Measurements from ENCODE around the gene OGFR.

DNA sequence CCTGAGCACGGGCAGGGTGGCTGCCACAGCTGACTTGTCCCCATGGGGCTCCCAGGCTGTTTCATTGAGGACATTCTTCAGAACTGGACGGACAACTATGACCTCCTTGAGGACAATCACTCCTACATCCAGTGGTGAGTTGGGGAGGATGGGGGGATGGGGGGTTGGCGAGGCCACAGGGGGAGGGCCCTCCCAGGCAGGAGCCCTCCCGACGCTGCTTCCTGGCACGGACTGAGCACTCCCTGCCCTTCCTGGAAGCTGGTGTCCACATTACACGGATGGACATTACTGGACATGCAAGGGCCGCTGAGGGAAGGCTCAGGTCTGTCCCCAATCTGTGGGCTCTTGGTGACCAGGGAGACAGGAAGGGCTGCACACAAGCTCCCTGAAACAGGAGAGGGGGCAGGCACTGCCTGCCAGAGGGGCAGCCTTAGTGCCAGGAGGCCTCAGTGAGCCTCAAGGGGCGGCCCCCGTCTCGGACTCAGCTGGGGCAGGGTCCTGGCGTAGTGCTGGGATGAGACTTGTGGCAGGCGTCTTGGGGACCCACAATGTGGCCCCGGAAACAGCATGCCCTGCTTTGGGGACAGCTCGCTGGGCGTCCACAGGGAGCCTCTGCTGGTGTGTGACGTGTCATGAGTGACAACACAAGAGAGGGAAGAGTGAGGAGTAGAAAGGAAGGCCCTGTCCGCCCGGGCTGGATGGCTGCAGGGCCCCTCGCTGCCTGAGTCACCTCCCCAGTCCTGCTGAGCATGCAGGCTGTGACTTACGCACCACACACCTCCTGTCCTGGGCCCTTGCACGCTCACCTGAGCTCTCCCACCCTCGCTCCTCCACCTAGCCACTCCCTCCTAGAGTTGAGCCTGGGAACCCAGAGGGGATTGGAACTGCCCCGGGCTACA, 5.1 kb downstream of the OGFR start:
- TF ChIP-seq, protein P1, sequence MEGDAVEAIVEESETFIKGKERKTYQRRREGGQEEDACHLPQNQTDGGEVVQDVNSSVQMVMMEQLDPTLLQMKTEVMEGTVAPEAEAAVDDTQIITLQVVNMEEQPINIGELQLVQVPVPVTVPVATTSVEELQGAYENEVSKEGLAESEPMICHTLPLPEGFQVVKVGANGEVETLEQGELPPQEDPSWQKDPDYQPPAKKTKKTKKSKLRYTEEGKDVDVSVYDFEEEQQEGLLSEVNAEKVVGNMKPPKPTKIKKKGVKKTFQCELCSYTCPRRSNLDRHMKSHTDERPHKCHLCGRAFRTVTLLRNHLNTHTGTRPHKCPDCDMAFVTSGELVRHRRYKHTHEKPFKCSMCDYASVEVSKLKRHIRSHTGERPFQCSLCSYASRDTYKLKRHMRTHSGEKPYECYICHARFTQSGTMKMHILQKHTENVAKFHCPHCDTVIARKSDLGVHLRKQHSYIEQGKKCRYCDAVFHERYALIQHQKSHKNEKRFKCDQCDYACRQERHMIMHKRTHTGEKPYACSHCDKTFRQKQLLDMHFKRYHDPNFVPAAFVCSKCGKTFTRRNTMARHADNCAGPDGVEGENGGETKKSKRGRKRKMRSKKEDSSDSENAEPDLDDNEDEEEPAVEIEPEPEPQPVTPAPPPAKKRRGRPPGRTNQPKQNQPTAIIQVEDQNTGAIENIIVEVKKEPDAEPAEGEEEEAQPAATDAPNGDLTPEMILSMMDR (optimal IDR thresholded peaks at IDR 0.05 in 1 of 3, IDR thresholded peaks at IDR 0.05 in 1 of 3, conservative IDR thresholded peaks at IDR 0.05 in 1 of 3; ENCODE audit: extremely low read depth in 1 of 3, insufficient read depth in 2 of 3, low read length in 3 of 3) = no peak
- no peak for TF ChIP-seq EZH2 (IDR thresholded peaks at IDR 0.05; ENCODE audit: low read length)

Data from keratinocyte (primary cell).